Fibroblast of skin of back (primary cell): ENCODE results near the gene PAX8.

Source experiments
- DNase-seq: peaks from one replicate; pipeline ENCODE4 v3.0.0-alpha.2; 2013

PAX8 gene

DNA sequence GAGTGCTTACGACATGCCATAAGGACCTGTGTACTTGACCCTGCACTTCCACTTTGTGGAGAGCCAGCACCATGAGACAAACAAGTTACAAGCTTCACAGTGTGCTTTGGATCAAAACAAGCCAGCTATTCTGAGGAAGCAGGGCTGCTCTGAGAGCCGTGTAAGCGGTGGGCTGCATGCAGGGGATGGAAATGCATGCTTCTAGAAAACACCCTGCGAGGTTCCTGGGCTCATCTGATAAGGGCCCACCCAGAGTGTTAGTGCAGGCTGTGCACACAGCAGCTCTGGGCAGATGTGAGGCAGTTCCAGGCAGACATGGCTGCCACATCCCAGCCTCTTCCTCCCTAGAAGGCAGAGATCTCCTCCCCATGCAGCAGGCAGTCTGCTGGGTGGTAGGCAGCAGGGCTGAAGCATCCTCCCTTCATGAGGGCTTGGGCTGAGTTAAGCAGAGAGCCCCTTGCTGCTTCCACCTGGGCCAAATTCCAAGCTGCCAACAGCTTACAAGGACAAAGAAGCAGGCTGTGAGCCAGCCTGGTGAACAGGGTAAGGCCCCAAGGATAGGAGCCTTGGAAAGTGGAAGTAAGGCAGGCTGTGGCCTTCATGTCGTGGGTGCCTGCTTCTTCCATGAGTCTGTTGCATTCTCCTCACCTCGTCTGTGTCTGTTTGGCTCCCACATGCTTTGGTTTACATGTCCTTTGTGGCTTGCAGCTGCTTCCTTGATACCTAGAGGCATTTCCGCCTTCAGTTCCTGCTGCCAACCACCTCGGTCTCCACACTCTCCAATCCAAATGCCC is 97.3 kb downstream of the PAX8 start:
- no peak for DNase-seq

GRCh38 chr2:113180131-113180946 is 98.4 kb downstream of the PAX8 start:
- DNase-seq = no peak

- no peak for DNase-seq
Observed at GRCh38 chr2:113179446-113180045, 99.2 kb downstream of the PAX8 start.

- no peak for DNase-seq
Observed at GRCh38 chr2:113178891-113179290, 99.8 kb downstream of the PAX8 start.

DNA sequence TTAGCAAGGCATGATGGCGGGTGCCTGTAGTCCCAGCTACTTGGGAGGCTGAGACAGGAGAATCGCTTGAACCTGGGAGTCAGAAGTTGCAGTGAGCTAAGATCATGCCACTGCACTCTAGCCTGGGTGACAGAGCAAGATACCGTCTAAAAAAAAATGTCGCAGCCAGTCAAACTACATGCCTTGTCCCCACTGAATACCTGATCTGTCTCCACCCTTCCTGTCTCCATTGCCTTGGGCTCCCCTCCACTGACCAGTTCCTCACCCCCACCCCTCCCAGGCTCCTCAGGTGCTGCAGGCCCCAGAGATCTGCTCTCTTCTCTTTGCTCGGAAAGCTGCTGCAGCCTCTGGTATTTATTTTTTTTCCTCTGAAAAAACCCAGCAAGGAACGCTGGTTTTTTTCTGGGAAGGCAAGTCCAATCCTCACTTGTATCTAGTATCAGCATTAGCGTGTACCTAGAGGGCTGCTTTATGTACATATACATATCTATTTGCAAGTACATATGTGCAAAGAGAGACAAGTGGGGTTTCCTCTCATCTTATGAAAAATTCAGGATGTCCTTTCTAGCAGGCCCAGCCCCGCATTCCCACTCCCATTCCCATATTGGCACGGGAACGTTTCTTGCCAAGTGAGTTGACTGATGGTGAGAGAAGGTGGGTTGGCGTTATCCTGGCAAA is 100.5 kb downstream of the PAX8 start:
- no peak for DNase-seq

- DNase-seq = no peak
Observed at GRCh38 chr2:113176696-113177355, 101.9 kb downstream of the PAX8 start.

DNA sequence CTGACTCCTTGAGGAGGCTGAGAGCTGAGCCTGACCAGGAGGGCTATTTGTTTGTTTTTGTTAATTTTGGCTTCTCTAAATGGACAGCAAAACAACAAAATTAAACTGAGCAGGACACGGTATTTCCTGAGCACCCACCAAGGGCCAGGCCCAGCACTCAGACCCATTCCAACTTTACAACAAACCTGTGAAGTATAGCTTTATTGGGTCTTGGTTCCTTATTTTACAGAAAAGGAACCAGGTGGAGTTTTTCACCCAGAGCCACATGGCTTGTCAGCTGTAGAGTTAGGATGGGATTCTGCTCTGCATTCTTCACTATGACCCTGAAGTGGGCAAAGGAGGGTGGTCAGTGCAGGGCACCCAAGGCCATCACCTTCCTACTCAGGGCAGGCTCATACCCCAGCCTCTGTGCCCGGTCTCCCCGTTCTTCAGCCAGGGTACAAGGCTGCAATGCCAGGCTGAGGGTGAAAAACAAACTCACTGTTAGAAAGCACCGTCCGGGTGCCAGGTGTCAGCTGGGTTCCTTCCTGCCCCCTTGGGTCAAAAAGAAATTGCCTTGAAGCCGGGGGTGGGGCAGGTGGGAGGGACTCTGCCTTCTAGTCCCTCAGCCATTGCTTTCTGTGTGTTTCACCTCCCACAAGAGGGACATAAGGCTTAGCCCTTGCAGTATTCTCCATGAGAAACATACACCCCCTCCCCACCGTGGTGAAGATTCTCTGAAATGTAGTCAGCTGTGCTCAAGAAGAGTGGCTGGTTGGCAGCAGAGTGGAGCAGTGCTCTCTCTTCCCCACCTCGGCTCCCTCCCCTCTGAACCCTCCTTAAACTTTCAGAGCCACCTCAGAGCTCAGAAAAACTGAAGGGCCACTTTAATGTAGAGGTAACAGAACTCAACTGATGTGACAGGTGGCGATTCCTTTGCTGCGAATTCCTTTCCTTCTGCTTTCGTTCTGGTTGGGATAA is 102.7 kb downstream of the PAX8 start:
- no peak for DNase-seq

DNA sequence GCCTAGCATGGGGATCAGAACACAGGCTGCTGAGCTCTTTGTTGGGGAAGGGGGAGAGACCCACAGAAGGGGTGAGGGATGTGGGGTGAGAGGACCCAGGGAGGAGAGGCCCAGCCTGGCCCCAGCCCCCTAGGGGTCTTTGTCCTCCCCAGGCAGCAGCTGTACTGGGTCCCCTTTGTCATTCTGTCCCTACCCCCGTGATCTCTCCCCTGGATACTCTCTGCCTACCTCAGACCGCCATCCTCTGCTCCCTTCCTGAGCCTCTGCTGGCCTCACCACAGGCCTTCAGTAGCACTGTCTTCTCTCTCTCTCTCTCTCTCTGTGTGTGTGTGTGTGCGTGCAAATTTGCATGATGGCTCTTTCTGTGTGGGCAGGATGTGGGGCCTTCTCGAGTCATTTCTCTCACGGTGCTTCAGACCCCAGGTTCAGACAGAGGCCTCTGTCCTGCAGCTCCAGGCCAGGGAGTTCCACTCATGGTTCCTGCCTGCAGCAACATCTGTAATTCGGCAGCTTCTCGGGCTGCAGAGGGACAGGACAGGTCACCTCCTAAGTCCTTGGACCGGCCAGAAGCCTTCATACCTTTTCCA is 103.6 kb downstream of the PAX8 start:
- no peak for DNase-seq

GRCh38 chr2:113174376-113174750 is 104.4 kb downstream of the PAX8 start:
- no peak for DNase-seq

DNA sequence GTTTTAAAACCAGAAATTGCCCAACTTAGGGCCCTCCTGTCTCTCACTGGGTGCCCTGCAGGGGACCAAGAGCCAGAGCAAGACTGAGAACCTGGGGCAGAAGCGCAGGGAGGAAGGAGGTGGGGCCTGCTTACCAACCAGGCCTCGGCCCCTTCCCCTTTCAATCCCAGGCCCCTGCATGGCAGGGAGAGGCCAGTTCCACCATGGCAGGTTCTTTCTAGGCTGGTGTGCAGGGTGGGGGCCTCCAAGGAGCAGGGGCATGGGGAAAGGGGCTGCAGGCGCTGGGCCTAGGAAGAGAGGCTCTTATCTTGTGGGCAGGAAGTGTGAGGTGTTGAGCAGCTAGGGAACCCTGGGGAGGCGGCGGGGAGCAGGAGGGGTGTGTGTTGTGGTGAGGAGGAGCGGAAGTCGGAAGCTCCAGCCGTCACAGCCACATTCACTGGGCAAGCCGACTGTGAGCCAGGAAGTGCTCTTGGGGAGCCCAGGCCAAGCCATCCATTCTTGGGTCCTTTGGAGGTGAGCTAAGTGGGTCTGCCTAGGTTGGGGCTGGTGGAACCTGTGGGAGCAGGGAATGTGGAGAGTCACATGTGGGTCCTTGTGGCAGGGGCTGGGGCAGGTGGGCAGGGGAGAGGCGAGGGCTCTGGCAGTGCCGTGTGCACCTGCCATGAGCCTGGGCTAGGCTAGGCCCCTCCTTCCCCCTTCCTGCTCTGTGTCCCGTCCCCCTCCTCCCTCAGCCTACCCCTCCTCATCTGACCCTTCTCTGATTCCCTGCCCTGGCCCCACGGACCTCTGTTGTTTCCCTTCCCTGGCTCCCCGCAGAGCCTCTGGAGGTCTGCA is 105.0 kb downstream of the PAX8 start, which contains the start of gene PSD4:
PSD4 (plus strand) TSS at position 430 of the 834 bp plus-strand sequence. CDS start 8,486 bp downstream, outside the sequence.
- DNase-seq = no peak

DNA sequence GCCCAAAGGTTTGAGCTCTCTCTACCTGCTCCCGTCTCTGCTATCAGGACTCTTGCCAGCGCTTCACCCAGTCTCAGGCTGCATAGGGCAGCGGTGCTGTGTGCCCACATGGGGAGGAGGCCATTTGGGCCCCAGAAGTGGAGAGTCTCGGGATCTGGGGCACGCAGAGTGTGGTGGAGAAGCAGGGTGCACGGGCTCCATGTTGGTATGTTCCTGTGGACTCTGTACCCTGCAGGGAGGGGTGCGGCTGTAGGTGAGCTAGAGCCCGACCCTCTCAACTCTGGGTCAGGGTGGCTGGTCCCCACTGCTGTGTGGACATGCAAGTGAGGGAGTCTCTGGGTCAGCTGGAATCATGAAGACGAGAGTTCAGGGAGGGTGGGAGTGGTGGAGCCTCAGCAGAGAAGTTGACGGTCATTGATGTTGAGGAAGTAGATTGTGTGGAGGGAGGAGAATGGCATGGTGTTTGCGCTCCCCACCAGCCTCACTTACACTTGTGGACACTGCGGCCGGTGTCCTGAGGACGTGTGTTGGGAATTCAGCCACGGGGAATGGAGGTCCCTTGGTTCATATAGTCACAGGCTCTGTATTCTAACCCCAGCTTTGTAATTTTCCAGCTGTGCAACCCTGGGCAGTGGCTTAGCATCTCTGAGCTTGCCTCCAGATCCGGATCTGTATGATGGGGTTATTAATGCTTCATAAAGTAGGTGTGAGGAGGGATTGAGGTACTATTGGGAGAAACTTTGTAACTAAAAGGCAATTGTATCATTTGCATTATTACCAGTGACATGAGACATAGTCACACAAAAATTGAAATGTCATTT is 105.8 kb downstream of the PAX8 start:
- no peak for DNase-seq

GRCh38 chr2:113171334-113172075 is 107.2 kb downstream of the PAX8 start:
- no peak for DNase-seq

DNA sequence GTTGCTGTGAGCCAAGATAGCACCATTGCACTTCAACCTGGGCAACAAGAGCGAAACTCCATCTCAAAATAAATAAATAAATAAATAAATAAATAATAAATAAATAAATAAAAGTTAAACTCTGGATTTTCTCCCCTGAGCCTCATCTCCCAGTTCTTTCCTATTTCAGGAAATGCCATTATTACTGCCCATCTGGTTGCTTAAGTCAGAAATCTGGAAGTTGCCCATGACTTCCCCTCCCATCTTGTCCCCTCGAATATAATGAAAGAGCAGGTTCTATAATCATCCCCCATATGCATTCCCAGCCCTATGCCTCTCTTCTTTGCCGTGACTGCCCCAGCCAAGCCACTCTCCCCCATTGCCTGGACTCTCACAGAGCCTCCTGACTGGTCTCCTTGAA is 109.1 kb downstream of the PAX8 start:
- DNase-seq = no peak

DNA sequence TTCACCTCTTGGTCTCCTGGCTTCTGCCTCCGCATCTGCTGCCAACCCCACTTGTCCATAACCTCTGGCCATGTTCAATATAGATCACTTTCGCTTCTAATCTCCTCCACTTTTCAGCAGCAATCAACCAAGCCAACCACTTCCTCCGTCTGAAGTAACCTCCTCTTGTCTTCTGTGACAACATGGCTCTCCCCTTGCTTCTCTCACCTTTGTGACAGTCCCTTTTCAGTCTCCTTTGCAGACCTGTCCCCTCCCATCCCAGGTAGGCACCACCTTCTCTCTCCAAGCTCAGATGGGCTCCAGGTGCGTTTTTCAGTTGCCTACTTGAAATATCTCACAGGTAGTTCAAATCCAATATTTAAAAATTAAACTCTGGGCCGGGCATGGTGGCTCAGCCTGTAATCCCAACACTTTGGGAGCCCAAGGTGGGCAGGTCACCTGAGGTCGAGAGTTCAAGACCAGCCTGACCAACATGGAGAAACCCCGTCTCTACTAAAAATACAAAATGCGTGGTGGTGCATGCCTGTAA is 109.7 kb downstream of the PAX8 start:
- DNase-seq = no peak

DNA sequence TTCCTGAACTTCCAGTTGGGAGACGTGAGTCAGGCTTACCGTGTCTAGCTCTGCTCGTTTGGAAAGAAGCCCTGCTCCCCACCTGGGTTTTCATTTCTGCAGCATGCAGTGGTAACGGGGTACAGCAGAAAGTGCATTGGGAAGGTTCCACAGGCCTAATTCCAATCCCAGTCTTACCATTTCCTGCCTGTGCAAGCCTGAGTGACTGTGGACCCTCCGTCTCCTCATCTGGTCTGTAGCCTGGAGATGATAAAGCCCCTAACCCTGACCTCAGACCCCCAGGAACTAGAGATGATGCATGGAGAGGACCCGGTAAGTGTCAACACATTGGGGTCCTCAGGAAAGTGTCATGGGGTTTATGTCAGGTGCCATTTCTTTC is 110.8 kb downstream of the PAX8 start:
- DNase-seq = no peak

GRCh38 chr2:113167115-113167932 is 111.4 kb downstream of the PAX8 start:
- no peak for DNase-seq

DNA sequence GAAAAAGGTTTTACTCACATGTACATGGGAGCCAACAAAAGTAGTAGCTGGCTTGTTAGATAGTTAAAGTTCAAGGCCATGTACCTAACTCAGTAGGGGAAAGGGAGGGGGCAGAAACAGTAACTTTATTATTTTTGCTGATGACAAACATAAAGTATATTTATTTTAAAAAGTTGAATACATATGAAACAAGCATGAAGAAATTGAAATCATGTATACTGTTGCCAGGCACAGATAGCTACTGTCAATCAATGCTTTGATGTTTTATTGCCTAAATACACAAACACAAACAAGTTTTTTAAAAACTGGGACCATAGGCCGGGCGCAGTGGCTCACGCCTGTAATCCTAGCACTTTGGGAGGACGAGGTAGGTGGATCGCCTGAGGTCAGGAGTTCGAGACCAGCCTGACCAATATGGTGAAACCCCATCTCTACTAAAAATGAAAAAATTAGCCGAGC is 112.5 kb downstream of the PAX8 start:
- no peak for DNase-seq
